OCI-LY3 (cell line): ENCODE data around the gene PSMC3IP.

Source experiments
- CTCF ChIP-seq: fragments of 200-600, 300-600 bp; sonication (generic); IDR thresholded peaks from 2 replicates; pipeline ENCODE4 v1.5.1; 2014; ENCODE audit warnings: antibody characterized with exemption, low read length, low read depth
- EZH2phosphoT487 ChIP-seq: fragments of 200-600 bp; shearing (Covaris generic); IDR thresholded peaks from 2 replicates; pipeline ENCODE4 v1.6.1; 2018; ENCODE audit warnings: antibody characterized with exemption, mixed run types, low read depth

GRCh38 chr17:42553866-42554249, 23.7 kb downstream of the PSMC3IP start:
- TF ChIP-seq CTCF: no peak
- no peak for TF ChIP-seq EZH2phosphoT487
